ENCODE data around the gene KRT39. TPM values are rescaled to one million over a fixed set of nuclear protein-coding genes. Genes with fewer than 3 reads are reported as not detected.

Gene KRT39
- total and polyA plus RNA-seq, 2 donors (not counting 3 experiments of a cell fraction or from before 2014, with no cell fraction given): not detected

- H3K9ac ChIP-seq (replicated peaks; ENCODE audit: extremely low read depth, insufficient read depth, low read length): no peak overlapping the region
- dilution Hi-C loops (cut with MboI; ENCODE audit: extremely low pct_ligation_motif_present, low sequenced_read_pairs) (no loop called here), intact Hi-C loops (cut with micrococcal nuclease) (no loop called here)
- peaks cover 7% of the 10 kb centered on the region for H3K4me1 ChIP-seq (ENCODE audit: control insufficient read depth, extremely low read depth, insufficient read depth, low read length)
- CTCF ChIA-PET: interaction anchor here (0.9 to 1.0 kb wide), 2 partner anchors 407 to 633 kb away, joined by 4 read pairs; no protein-coding TSS in a partner anchor
- H3K79me2 ChIP-seq (ENCODE audit: control insufficient read depth, insufficient read depth, low read length): no peaks in the 10 kb centered on the region
- TF ChIP-seq MAX (IDR thresholded peaks at IDR 0.05; ENCODE audit: insufficient read depth, insufficient read length) (no peak), FOS (IDR thresholded peaks at IDR 0.05; ENCODE audit: borderline replicate concordance, insufficient read depth, low read length) (peak; percentile 56), JUN (IDR thresholded peaks at IDR 0.05; ENCODE audit: borderline replicate concordance, insufficient read depth, insufficient read length, low read depth) (peak; percentile 34), EZH2 (IDR thresholded peaks at IDR 0.05; ENCODE audit: borderline replicate concordance, low read depth, low read length, severe bottlenecking) (no peak)
- H3K4me3 ChIP-seq (replicated peaks in 1 of 3; ENCODE audit: insufficient read depth in 1 of 3, low read depth in 1 of 3, low read length in 3 of 3): no peak overlapping the region
- DNase-seq (ENCODE audit: low read depth, low spot score) (peak; percentile 3), FAIRE-seq (no peak)
- no peak overlapping the region for H3K27ac ChIP-seq (ENCODE audit: insufficient read depth, low read depth, low read length)
- H3K9me1 ChIP-seq (replicated peaks; ENCODE audit: control insufficient read depth, extremely low read depth, insufficient read depth, low read length): no peaks in the 10 kb centered on the region
- H3K36me3 ChIP-seq (ENCODE audit: control insufficient read depth in 2 of 2, extremely low read depth in 1 of 2, insufficient read depth in 2 of 2, low read length in 2 of 2): no peaks in the 10 kb centered on the region
- POLR2A ChIA-PET: no interaction called here
- H4K20me1 ChIP-seq (replicated peaks; ENCODE audit: control insufficient read depth, extremely low read depth, insufficient read depth, low read length): no peaks in the 10 kb centered on the region
- no TSS peak for BruUV-seq (replicated peaks)
- no peaks in the 10 kb centered on the region for H3K27me3 ChIP-seq (ENCODE audit: control insufficient read depth in 2 of 2, insufficient read depth in 2 of 2, low read length in 2 of 2)
- H2AFZ ChIP-seq (ENCODE audit: low read depth, low read length): no peak overlapping the region
- H3K9me3 ChIP-seq (replicated peaks; ENCODE audit: control insufficient read depth, insufficient read depth, low read length): no peaks in the 10 kb centered on the region
- no peak overlapping the region for H3K4me2 ChIP-seq (ENCODE audit: insufficient read depth, low read length)
Measured at GRCh38 chr17:40915199-40915661, 51.5 kb downstream of the KRT39 start.

- Histone ChIP-seq H3K9me1 (replicated peaks; ENCODE audit: control insufficient read depth, extremely low read depth, insufficient read depth, low read length) (no peaks in the 10 kb centered on the region), H3K36me3 (ENCODE audit: control insufficient read depth in 2 of 2, extremely low read depth in 1 of 2, insufficient read depth in 2 of 2, low read length in 2 of 2) (no peaks in the 10 kb centered on the region), H4K20me1 (replicated peaks; ENCODE audit: control insufficient read depth, extremely low read depth, insufficient read depth, low read length) (no peaks in the 10 kb centered on the region), H3K4me3 (replicated peaks in 1 of 3; ENCODE audit: insufficient read depth in 1 of 3, low read depth in 1 of 3, low read length in 3 of 3) (no peak overlapping the region), H3K9ac (replicated peaks; ENCODE audit: extremely low read depth, insufficient read depth, low read length) (no peak overlapping the region), H3K4me2 (ENCODE audit: insufficient read depth, low read length) (no peak overlapping the region), H3K9me3 (replicated peaks; ENCODE audit: control insufficient read depth, insufficient read depth, low read length) (no peaks in the 10 kb centered on the region), H3K27me3 (ENCODE audit: control insufficient read depth in 2 of 2, insufficient read depth in 2 of 2, low read length in 2 of 2) (no peaks in the 10 kb centered on the region), H3K27ac (ENCODE audit: insufficient read depth, low read depth, low read length) (no peak overlapping the region), H2AFZ (ENCODE audit: low read depth, low read length) (no peak overlapping the region), H3K4me1 (ENCODE audit: control insufficient read depth, extremely low read depth, insufficient read depth, low read length) (peaks cover 13% of the 10 kb centered on the region), H3K79me2 (ENCODE audit: control insufficient read depth, insufficient read depth, low read length) (no peaks in the 10 kb centered on the region)
- ChIA-PET CTCF (interaction anchor here (1.0 to 2.8 kb wide), 3 partner anchors 408 to 635 kb away, joined by 4 to 16 read pairs (median 10); no protein-coding TSS in a partner anchor), POLR2A (no interaction called here)
- DNase-seq (ENCODE audit: low read depth, low spot score): no peak
- intact Hi-C loops (cut with micrococcal nuclease) (no loop called here), dilution Hi-C loops (cut with MboI; ENCODE audit: extremely low pct_ligation_motif_present, low sequenced_read_pairs) (no loop called here)
- TF ChIP-seq FOS (IDR thresholded peaks at IDR 0.05; ENCODE audit: borderline replicate concordance, insufficient read depth, low read length): no peak
- no peak for TF ChIP-seq GATA2 (IDR thresholded peaks at IDR 0.05; ENCODE audit: insufficient read depth, insufficient read length, low read depth, low read length)
- no peak for TF ChIP-seq CTCF (IDR thresholded peaks at IDR 0.05; ENCODE audit: extremely low read depth in 1 of 2, insufficient read depth in 1 of 2, low read depth in 1 of 2, low read length in 2 of 2)
- no peak for TF ChIP-seq MAX (IDR thresholded peaks at IDR 0.05; ENCODE audit: insufficient read depth, insufficient read length)
- no peak for TF ChIP-seq MYC (IDR thresholded peaks at IDR 0.05; ENCODE audit: low read depth, low read length)
- TF ChIP-seq POLR2A (IDR thresholded peaks at IDR 0.05; ENCODE audit: low read depth, low read length): no peak
- TF ChIP-seq JUN (IDR thresholded peaks at IDR 0.05; ENCODE audit: borderline replicate concordance, insufficient read depth, insufficient read length, low read depth): no peak
- TF ChIP-seq EZH2 (IDR thresholded peaks at IDR 0.05; ENCODE audit: borderline replicate concordance, low read depth, low read length, severe bottlenecking): no peak
- no peak for TF ChIP-seq POLR2AphosphoS5 (IDR thresholded peaks at IDR 0.05; ENCODE audit: insufficient read depth, low read depth, low read length)
- BruUV-seq (replicated peaks): no TSS peak
- no peak for FAIRE-seq
Measured at GRCh38 chr17:40914075-40914855, 52.5 kb downstream of the KRT39 start.

All from endothelial cell of umbilical vein (primary cell).